IMR-90 (cell line): ENCODE results near the gene SORCS1. TPM values are rescaled to one million over a fixed set of nuclear protein-coding genes. Genes with fewer than 3 reads are reported as not detected.

ENCODE experiments used
- ATAC-seq: fragments of 200-7000 bp; cut with Tn5 transposase; 2 replicates; pipeline ENCODE4 v1.9.1; 2020; ENCODE audit warnings: low read depth, mild to moderate bottlenecking, moderate library complexity
- BruUV-seq: library from RNA; stranded (reverse); fragments of 400-500 nt; replicated peaks from 2 replicates; lab custom pipeline; 2021; lab: Mats Ljungman, UMichigan
- CTCF ChIA-PET: fragments of 300-600 bp; formaldehyde crosslinking; extraction: SDS; loops from one replicate; lab custom pipeline; 2021; ENCODE audit warnings: antibody characterized with exemption; lab: Yijun Ruan, JAX
- POLR2A ChIA-PET: fragments of 300-600 bp; sonication (Branson Sonifier 250); formaldehyde crosslinking; loops from one replicate; lab custom pipeline; 2022; ENCODE audit warnings: antibody characterized with exemption; ENCODE audit not compliant: unreplicated experiment; lab: Charles Lee
- DNase-seq: peaks from one replicate; pipeline ENCODE4 v3.0.0; 2013
- H2AFZ ChIP-seq: replicated peaks from 2 replicates; pipeline ENCODE3; 2013; ENCODE audit warnings: low read length, mild to moderate bottlenecking; ENCODE audit not compliant: poor library complexity
- H2AK5ac ChIP-seq: 2 replicates; pipeline ENCODE4 v1.6.1; 2013; ENCODE audit warnings: low read depth, low read length, inconsistent platforms
- H2AK9ac ChIP-seq: replicated peaks from 2 replicates; pipeline ENCODE3; 2013; ENCODE audit warnings: mild to moderate bottlenecking, low read depth, low read length, moderate library complexity; ENCODE audit not compliant: poor library complexity
- H2BK120ac ChIP-seq: 2 replicates; pipeline ENCODE4 v1.6.1; 2013; ENCODE audit warnings: low read depth, low read length, inconsistent platforms
- H2BK15ac ChIP-seq: 3 replicates; pipeline ENCODE4 v1.6.1; 2013; ENCODE audit warnings: low read depth, low read length, inconsistent platforms
- H2BK20ac ChIP-seq: 2 replicates; pipeline ENCODE4 v1.6.1; 2013; ENCODE audit warnings: low read depth, mild to moderate bottlenecking, inconsistent platforms, low read length, moderate library complexity
- H2BK5ac ChIP-seq: 2 replicates; pipeline ENCODE4 v1.6.1; 2013; ENCODE audit warnings: mild to moderate bottlenecking, low read depth, low read length, inconsistent platforms; ENCODE audit not compliant: poor library complexity, severe bottlenecking
- H3K14ac ChIP-seq: replicated peaks from 2 replicates; pipeline ENCODE4 v1.6.1; 2013; ENCODE audit warnings: low read depth, low read length, inconsistent platforms
- H3K18ac ChIP-seq: 2 replicates; pipeline ENCODE4 v1.6.1; 2013; ENCODE audit warnings: low read depth, low read length, control low read depth
- H3K23ac ChIP-seq: 2 replicates; pipeline ENCODE4 v1.6.1; 2013; ENCODE audit warnings: low read depth, low read length, inconsistent platforms
- H3K27ac ChIP-seq: 2 replicates; pipeline ENCODE4 v1.5.1; 2013; ENCODE audit warnings: mild to moderate bottlenecking, control low read depth, low read length; ENCODE audit not compliant: insufficient read depth
- H3K27me3 ChIP-seq: 2 replicates; pipeline ENCODE4 v1.6.1; 2013; ENCODE audit warnings: low read length; ENCODE audit not compliant: control insufficient read depth, insufficient read depth
- H3K36me3 ChIP-seq: 2 replicates; pipeline ENCODE4 v1.6.1; 2013; ENCODE audit warnings: low read length, mixed read lengths; ENCODE audit not compliant: control insufficient read depth, insufficient read depth
- H3K4ac ChIP-seq: 2 replicates; pipeline ENCODE4 v1.6.1; 2013; ENCODE audit warnings: low read depth, low read length, inconsistent platforms
- H3K4me1 ChIP-seq: 2 replicates; pipeline ENCODE4 v1.6.1; 2013; ENCODE audit warnings: low read length, mixed read lengths; ENCODE audit not compliant: control insufficient read depth, insufficient read depth
- H3K4me2 ChIP-seq: 2 replicates; pipeline ENCODE4 v1.6.1; 2013; ENCODE audit warnings: low read depth, mild to moderate bottlenecking, control low read depth, low read length, moderate library complexity
- H3K4me3 ChIP-seq: 2 replicates; pipeline ENCODE4 v1.5.1; 2013; ENCODE audit warnings: low read depth, mild to moderate bottlenecking, control low read depth, low read length, moderate library complexity; ENCODE audit not compliant: insufficient read depth
- H3K56ac ChIP-seq: 2 replicates; pipeline ENCODE4 v1.6.1; 2013; ENCODE audit warnings: low read length, inconsistent platforms; ENCODE audit not compliant: insufficient read depth; ENCODE audit errors: extremely low read depth
- H3K79me1 ChIP-seq, 2 experiments: 2 replicates each; pipeline ENCODE4 v1.6.1; 2013; ENCODE audit warnings: low read length in 2 of 2, inconsistent platforms in 1 of 2, low read depth in 1 of 2
- H3K9ac ChIP-seq: 2 replicates; pipeline ENCODE4 v1.6.1; 2013; ENCODE audit warnings: low read depth, low read length, control low read depth
- H3K9me1 ChIP-seq: 2 replicates; pipeline ENCODE4 v1.6.1; 2013; ENCODE audit warnings: low read length, inconsistent platforms; ENCODE audit not compliant: insufficient read depth
- H3K9me3 ChIP-seq: 2 replicates; pipeline ENCODE4 v1.6.1; 2013; ENCODE audit warnings: low read length; ENCODE audit not compliant: control insufficient read depth, insufficient read depth
- H4K20me1 ChIP-seq: 2 replicates; pipeline ENCODE4 v1.6.1; 2013; ENCODE audit warnings: low read length, inconsistent platforms; ENCODE audit not compliant: insufficient read depth
- H4K5ac ChIP-seq: 2 replicates; pipeline ENCODE4 v1.6.1; 2013; ENCODE audit warnings: mild to moderate bottlenecking, low read depth, low read length, control low read depth
- H4K8ac ChIP-seq, 2 experiments: 2 replicates each; pipeline ENCODE4 v1.6.1; 2013; ENCODE audit warnings: low read depth in 2 of 2, low read length in 2 of 2, control low read depth in 1 of 2, inconsistent platforms in 1 of 2
- H4K91ac ChIP-seq: 2 replicates; pipeline ENCODE4 v1.6.1; 2013; ENCODE audit warnings: low read depth, low read length, inconsistent platforms; ENCODE audit not compliant: insufficient read depth
- BHLHE40 ChIP-seq: fragments of 150-350 bp; IDR thresholded peaks from 2 replicates; pipeline ENCODE4 v1.6.1; 2016; ENCODE audit warnings: mild to moderate bottlenecking, low read depth, low read length
- CHD1 ChIP-seq: IDR thresholded peaks from 2 replicates; pipeline ENCODE4 v1.6.1; 2012; ENCODE audit warnings: low read depth, low read length, improper control_type of control experiment
- MAFK ChIP-seq: IDR thresholded peaks from 2 replicates; pipeline ENCODE4 v1.6.1; 2012; ENCODE audit warnings: low read depth, low read length, improper control_type of control experiment
- MAZ ChIP-seq: IDR thresholded peaks from 2 replicates; pipeline ENCODE4 v1.6.1; 2012; ENCODE audit warnings: low read depth, mild to moderate bottlenecking, low read length, improper control_type of control experiment, moderate library complexity, borderline replicate concordance
- MXI1 ChIP-seq: IDR thresholded peaks from 2 replicates; pipeline ENCODE4 v1.6.1; 2012; ENCODE audit warnings: low read depth, mild to moderate bottlenecking, low read length, moderate library complexity, borderline replicate concordance
- POLR2A ChIP-seq: IDR thresholded peaks from 2 replicates; pipeline ENCODE4 v1.6.1; 2012; ENCODE audit warnings: mild to moderate bottlenecking, low read depth, low read length
- RAD21 ChIP-seq: IDR thresholded peaks from 2 replicates; pipeline ENCODE4 v1.6.1; 2012; ENCODE audit warnings: low read length, improper control_type of control experiment
- RCOR1 ChIP-seq: IDR thresholded peaks from 2 replicates; pipeline ENCODE4 v1.6.1; 2012; ENCODE audit warnings: mild to moderate bottlenecking, low read length, improper control_type of control experiment; ENCODE audit not compliant: insufficient replicate concordance
- RFX5 ChIP-seq: IDR thresholded peaks from 2 replicates; pipeline ENCODE4 v1.8.0; 2012; ENCODE audit warnings: low read depth, mild to moderate bottlenecking, low read length, moderate library complexity
- WGBS, 2 experiments: methylation state at CpG; one replicate each; pipeline versions ENCODE4 v1.1.5 to v1.1.7; 2013; ENCODE audit warnings: missing lambda C conversion rate in 2 of 2; ENCODE audit not compliant: insufficient read length in 1 of 2; ENCODE audit errors: extremely low coverage in 2 of 2; 5-methylcytosine and 5-hydroxymethylcytosine counted together
- dilution Hi-C: fragments of 300-500 bp; cut with HindIII; formaldehyde crosslinking; loops from one replicate; pipeline ENCODE4 v1.14.3; 2018; ENCODE audit warnings: low sequenced_read_pairs; ENCODE audit not compliant: unreplicated experiment
- in situ Hi-C: fragments of 300-500 bp; cut with MboI; formaldehyde crosslinking; loops from 3 replicates; pipeline ENCODE4 v1.14.3; 2019; ENCODE audit warnings: low sequenced_read_pairs, inconsistent platforms, mixed read lengths
- intact Hi-C: fragments of 100-400 bp; cut with micrococcal nuclease; formaldehyde crosslinking; loops from 2 replicates; pipeline ENCODE4 v1.10.0; 2022
- polyA plus RNA-seq, 3 experiments: library from polyadenylated mRNA; depleted of rRNA; stranded (reverse); fragments of >200 nt; gene quantifications; 2 replicates each; pipeline ENCODE4 v1.2.3, GENCODE V29; 2012; ENCODE audit warnings: low replicate concordance in 1 of 3
- total RNA-seq: library from RNA; depleted of rRNA; stranded (reverse); fragments of >200 nt; gene quantifications from 2 replicates; pipeline ENCODE4 v1.2.3, GENCODE V29; 2012
- TF ChIP-seq, protein P1 (sequence below): fragments of 150-350 bp; IDR thresholded peaks from 2 replicates; pipeline ENCODE4 v1.6.1; 2017; ENCODE audit warnings: mild to moderate bottlenecking, antibody characterized with exemption, low read length, low read depth
- TF ChIP-seq, protein P2 (sequence below): fragments of 150-350 bp; IDR thresholded peaks from 2 replicates; pipeline ENCODE4 v1.6.1; 2016; ENCODE audit warnings: low read depth, mild to moderate bottlenecking, low read length, moderate library complexity, borderline replicate concordance

SORCS1 gene
- total and polyA plus RNA-seq, 2 of the 4 experiments (the other 2 are of a cell fraction): under 0.01 TPM; not detected in 1

DNA sequence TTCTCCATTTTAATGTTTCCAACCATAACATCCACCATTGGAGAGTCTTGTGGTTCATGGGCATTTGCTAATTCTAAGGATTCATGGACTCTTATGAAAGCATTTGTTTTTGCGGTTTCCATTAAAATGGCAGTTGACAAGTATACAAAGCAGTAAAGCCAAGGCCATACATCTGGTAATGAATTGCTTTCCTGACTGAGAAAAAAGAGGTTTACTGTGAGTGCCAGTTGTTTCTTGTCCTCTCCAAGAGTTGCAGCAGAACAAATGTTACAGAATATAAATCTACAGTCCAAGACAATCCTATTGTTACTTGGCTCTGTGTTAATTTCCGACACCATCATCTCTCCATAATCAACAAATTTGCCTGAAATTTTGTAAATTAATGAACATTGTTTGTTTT, 261.3 kb downstream of the SORCS1 start:
- no peak overlapping the region for H2BK120ac ChIP-seq
- no peak overlapping the region for H2AFZ ChIP-seq
- no TSS peak for BruUV-seq
- no peak overlapping the region for H2BK15ac ChIP-seq
- in situ Hi-C loops: no loop called here
- H3K27ac ChIP-seq: no peak overlapping the region
- no peak overlapping the region for H2AK9ac ChIP-seq
- H3K79me1 ChIP-seq: no peaks in the 10 kb centered on the region
- H4K8ac ChIP-seq: no peak overlapping the region
- POLR2A ChIA-PET: no interaction called here
- H4K20me1 ChIP-seq: no peaks in the 10 kb centered on the region
- WGBS, 2 experiments: no CpG with 5 or more reads among the region's 2 CpGs
- no peak overlapping the region for H4K5ac ChIP-seq
- H3K9me3 ChIP-seq: peaks cover 2% of the 10 kb centered on the region; the same call in 1 of the 2 replicates
- H3K4me1 ChIP-seq: no peaks in the 10 kb centered on the region
- no peak overlapping the region for H2BK5ac ChIP-seq
- no peak overlapping the region for H2AK5ac ChIP-seq
- H4K91ac ChIP-seq: no peak overlapping the region
- CTCF ChIA-PET: no interaction called here
- no peaks in the 10 kb centered on the region for H3K27me3 ChIP-seq
- no peak overlapping the region for H3K14ac ChIP-seq
- intact Hi-C loops: no loop called here
- H3K4me3 ChIP-seq: no peak overlapping the region
- TF ChIP-seq MAZ (no peak), CHD1 (no peak), MAFK (no peak), MXI1 (no peak), POLR2A (no peak), RCOR1 (no peak), BHLHE40 (no peak), RFX5 (no peak), RAD21 (no peak)
- TF ChIP-seq, protein P1, sequence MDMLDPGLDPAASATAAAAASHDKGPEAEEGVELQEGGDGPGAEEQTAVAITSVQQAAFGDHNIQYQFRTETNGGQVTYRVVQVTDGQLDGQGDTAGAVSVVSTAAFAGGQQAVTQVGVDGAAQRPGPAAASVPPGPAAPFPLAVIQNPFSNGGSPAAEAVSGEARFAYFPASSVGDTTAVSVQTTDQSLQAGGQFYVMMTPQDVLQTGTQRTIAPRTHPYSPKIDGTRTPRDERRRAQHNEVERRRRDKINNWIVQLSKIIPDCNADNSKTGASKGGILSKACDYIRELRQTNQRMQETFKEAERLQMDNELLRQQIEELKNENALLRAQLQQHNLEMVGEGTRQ: no peak
- TF ChIP-seq, protein P2, sequence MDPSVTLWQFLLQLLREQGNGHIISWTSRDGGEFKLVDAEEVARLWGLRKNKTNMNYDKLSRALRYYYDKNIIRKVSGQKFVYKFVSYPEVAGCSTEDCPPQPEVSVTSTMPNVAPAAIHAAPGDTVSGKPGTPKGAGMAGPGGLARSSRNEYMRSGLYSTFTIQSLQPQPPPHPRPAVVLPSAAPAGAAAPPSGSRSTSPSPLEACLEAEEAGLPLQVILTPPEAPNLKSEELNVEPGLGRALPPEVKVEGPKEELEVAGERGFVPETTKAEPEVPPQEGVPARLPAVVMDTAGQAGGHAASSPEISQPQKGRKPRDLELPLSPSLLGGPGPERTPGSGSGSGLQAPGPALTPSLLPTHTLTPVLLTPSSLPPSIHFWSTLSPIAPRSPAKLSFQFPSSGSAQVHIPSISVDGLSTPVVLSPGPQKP: no peak
- dilution Hi-C loops: no loop called here
- no peak overlapping the region for H3K56ac ChIP-seq
- no peak for ATAC-seq
- H3K4me2 ChIP-seq: no peak overlapping the region
- no peak for DNase-seq
- H3K9ac ChIP-seq: no peak overlapping the region
- no peak overlapping the region for H3K18ac ChIP-seq
- H3K36me3 ChIP-seq: no peaks in the 10 kb centered on the region
- H3K4ac ChIP-seq: no peak overlapping the region
- H3K23ac ChIP-seq: no peak overlapping the region
- no peaks in the 10 kb centered on the region for H3K9me1 ChIP-seq
- no peak overlapping the region for H2BK20ac ChIP-seq
